IMR-90 (cell line): Measurements from ENCODE around the gene POLR3F. TPM values are rescaled to one million over a fixed set of nuclear protein-coding genes. Genes with fewer than 3 reads are reported as not detected.

Source experiments
- ATAC-seq: fragments of 200-7000 bp; cut with Tn5 transposase; 2 replicates; pipeline ENCODE4 v1.9.1; 2020; ENCODE audit warnings: low read depth, mild to moderate bottlenecking, moderate library complexity
- BruUV-seq: library from RNA; stranded (reverse); fragments of 400-500 nt; replicated peaks from 2 replicates; lab custom pipeline; 2021; lab: Mats Ljungman, UMichigan
- CTCF ChIA-PET: fragments of 300-600 bp; formaldehyde crosslinking; extraction: SDS; loops from one replicate; lab custom pipeline; 2021; ENCODE audit warnings: antibody characterized with exemption; lab: Yijun Ruan, JAX
- POLR2A ChIA-PET: fragments of 300-600 bp; sonication (Branson Sonifier 250); formaldehyde crosslinking; loops from one replicate; lab custom pipeline; 2022; ENCODE audit warnings: antibody characterized with exemption; ENCODE audit not compliant: unreplicated experiment; lab: Charles Lee
- DNase-seq: peaks from one replicate; pipeline ENCODE4 v3.0.0; 2013
- H2AFZ ChIP-seq: replicated peaks from 2 replicates; pipeline ENCODE3; 2013; ENCODE audit warnings: low read length, mild to moderate bottlenecking; ENCODE audit not compliant: poor library complexity
- H2AK5ac ChIP-seq: 2 replicates; pipeline ENCODE4 v1.6.1; 2013; ENCODE audit warnings: low read depth, low read length, inconsistent platforms
- H2AK9ac ChIP-seq: replicated peaks from 2 replicates; pipeline ENCODE3; 2013; ENCODE audit warnings: mild to moderate bottlenecking, low read depth, low read length, moderate library complexity; ENCODE audit not compliant: poor library complexity
- H2BK120ac ChIP-seq: 2 replicates; pipeline ENCODE4 v1.6.1; 2013; ENCODE audit warnings: low read depth, low read length, inconsistent platforms
- H2BK15ac ChIP-seq: 3 replicates; pipeline ENCODE4 v1.6.1; 2013; ENCODE audit warnings: low read depth, low read length, inconsistent platforms
- H2BK20ac ChIP-seq: 2 replicates; pipeline ENCODE4 v1.6.1; 2013; ENCODE audit warnings: low read depth, mild to moderate bottlenecking, inconsistent platforms, low read length, moderate library complexity
- H2BK5ac ChIP-seq: 2 replicates; pipeline ENCODE4 v1.6.1; 2013; ENCODE audit warnings: mild to moderate bottlenecking, low read depth, low read length, inconsistent platforms; ENCODE audit not compliant: poor library complexity, severe bottlenecking
- H3K14ac ChIP-seq: replicated peaks from 2 replicates; pipeline ENCODE4 v1.6.1; 2013; ENCODE audit warnings: low read depth, low read length, inconsistent platforms
- H3K18ac ChIP-seq: 2 replicates; pipeline ENCODE4 v1.6.1; 2013; ENCODE audit warnings: low read depth, low read length, control low read depth
- H3K23ac ChIP-seq: 2 replicates; pipeline ENCODE4 v1.6.1; 2013; ENCODE audit warnings: low read depth, low read length, inconsistent platforms
- H3K27ac ChIP-seq: 2 replicates; pipeline ENCODE4 v1.5.1; 2013; ENCODE audit warnings: mild to moderate bottlenecking, control low read depth, low read length; ENCODE audit not compliant: insufficient read depth
- H3K27me3 ChIP-seq: 2 replicates; pipeline ENCODE4 v1.6.1; 2013; ENCODE audit warnings: low read length; ENCODE audit not compliant: control insufficient read depth, insufficient read depth
- H3K36me3 ChIP-seq: 2 replicates; pipeline ENCODE4 v1.6.1; 2013; ENCODE audit warnings: low read length, mixed read lengths; ENCODE audit not compliant: control insufficient read depth, insufficient read depth
- H3K4ac ChIP-seq: 2 replicates; pipeline ENCODE4 v1.6.1; 2013; ENCODE audit warnings: low read depth, low read length, inconsistent platforms
- H3K4me1 ChIP-seq: 2 replicates; pipeline ENCODE4 v1.6.1; 2013; ENCODE audit warnings: low read length, mixed read lengths; ENCODE audit not compliant: control insufficient read depth, insufficient read depth
- H3K4me2 ChIP-seq: 2 replicates; pipeline ENCODE4 v1.6.1; 2013; ENCODE audit warnings: low read depth, mild to moderate bottlenecking, control low read depth, low read length, moderate library complexity
- H3K4me3 ChIP-seq: 2 replicates; pipeline ENCODE4 v1.5.1; 2013; ENCODE audit warnings: low read depth, mild to moderate bottlenecking, control low read depth, low read length, moderate library complexity; ENCODE audit not compliant: insufficient read depth
- H3K56ac ChIP-seq: 2 replicates; pipeline ENCODE4 v1.6.1; 2013; ENCODE audit warnings: low read length, inconsistent platforms; ENCODE audit not compliant: insufficient read depth; ENCODE audit errors: extremely low read depth
- H3K79me1 ChIP-seq, 2 experiments: 2 replicates each; pipeline ENCODE4 v1.6.1; 2013; ENCODE audit warnings: low read length in 2 of 2, inconsistent platforms in 1 of 2, low read depth in 1 of 2
- H3K9ac ChIP-seq: 2 replicates; pipeline ENCODE4 v1.6.1; 2013; ENCODE audit warnings: low read depth, low read length, control low read depth
- H3K9me1 ChIP-seq: 2 replicates; pipeline ENCODE4 v1.6.1; 2013; ENCODE audit warnings: low read length, inconsistent platforms; ENCODE audit not compliant: insufficient read depth
- H3K9me3 ChIP-seq: 2 replicates; pipeline ENCODE4 v1.6.1; 2013; ENCODE audit warnings: low read length; ENCODE audit not compliant: control insufficient read depth, insufficient read depth
- H4K20me1 ChIP-seq: 2 replicates; pipeline ENCODE4 v1.6.1; 2013; ENCODE audit warnings: low read length, inconsistent platforms; ENCODE audit not compliant: insufficient read depth
- H4K5ac ChIP-seq: 2 replicates; pipeline ENCODE4 v1.6.1; 2013; ENCODE audit warnings: mild to moderate bottlenecking, low read depth, low read length, control low read depth
- H4K8ac ChIP-seq, 2 experiments: 2 replicates each; pipeline ENCODE4 v1.6.1; 2013; ENCODE audit warnings: low read depth in 2 of 2, low read length in 2 of 2, control low read depth in 1 of 2, inconsistent platforms in 1 of 2
- H4K91ac ChIP-seq: 2 replicates; pipeline ENCODE4 v1.6.1; 2013; ENCODE audit warnings: low read depth, low read length, inconsistent platforms; ENCODE audit not compliant: insufficient read depth
- CHD1 ChIP-seq: IDR thresholded peaks from 2 replicates; pipeline ENCODE4 v1.6.1; 2012; ENCODE audit warnings: low read depth, low read length, improper control_type of control experiment
- FOS ChIP-seq: fragments of 150-350 bp; IDR thresholded peaks from 2 replicates; pipeline ENCODE4 v1.6.1; 2016; ENCODE audit warnings: low read depth, low read length
- NFE2L2 ChIP-seq: fragments of 150-350 bp; IDR thresholded peaks from 2 replicates; pipeline ENCODE4 v1.6.1; 2016; ENCODE audit warnings: low read depth, mild to moderate bottlenecking, low read length
- RFX5 ChIP-seq: IDR thresholded peaks from 2 replicates; pipeline ENCODE4 v1.8.0; 2012; ENCODE audit warnings: low read depth, mild to moderate bottlenecking, low read length, moderate library complexity
- SMC3 ChIP-seq: fragments of 150-350 bp; IDR thresholded peaks from 2 replicates; pipeline ENCODE4 v1.6.1; 2016; ENCODE audit warnings: low read depth, mild to moderate bottlenecking, antibody characterized with exemption, low read length, moderate library complexity
- WGBS, 2 experiments: methylation state at CpG; one replicate each; pipeline versions ENCODE4 v1.1.5 to v1.1.7; 2013; ENCODE audit warnings: missing lambda C conversion rate in 2 of 2; ENCODE audit not compliant: insufficient read length in 1 of 2; ENCODE audit errors: extremely low coverage in 2 of 2; 5-methylcytosine and 5-hydroxymethylcytosine counted together
- dilution Hi-C: fragments of 300-500 bp; cut with HindIII; formaldehyde crosslinking; loops from one replicate; pipeline ENCODE4 v1.14.3; 2018; ENCODE audit warnings: low sequenced_read_pairs; ENCODE audit not compliant: unreplicated experiment
- in situ Hi-C: fragments of 300-500 bp; cut with MboI; formaldehyde crosslinking; loops from 3 replicates; pipeline ENCODE4 v1.14.3; 2019; ENCODE audit warnings: low sequenced_read_pairs, inconsistent platforms, mixed read lengths
- intact Hi-C: fragments of 100-400 bp; cut with micrococcal nuclease; formaldehyde crosslinking; loops from 2 replicates; pipeline ENCODE4 v1.10.0; 2022
- polyA plus RNA-seq, 3 experiments: library from polyadenylated mRNA; depleted of rRNA; stranded (reverse); fragments of >200 nt; gene quantifications; 2 replicates each; pipeline ENCODE4 v1.2.3, GENCODE V29; 2012; ENCODE audit warnings: low replicate concordance in 1 of 3
- total RNA-seq: library from RNA; depleted of rRNA; stranded (reverse); fragments of >200 nt; gene quantifications from 2 replicates; pipeline ENCODE4 v1.2.3, GENCODE V29; 2012
- TF ChIP-seq, protein P1 (sequence below): fragments of 150-350 bp; IDR thresholded peaks from 2 replicates; pipeline ENCODE4 v1.6.1; 2016; ENCODE audit warnings: low read depth, mild to moderate bottlenecking, low read length, moderate library complexity, borderline replicate concordance
- TF ChIP-seq, protein P2 (sequence below): conservative IDR thresholded peaks from 2 replicates; pipeline ENCODE4 v1.5.1; 2012; ENCODE audit warnings: mild to moderate bottlenecking, low read depth, low read length, improper control_type of control experiment

POLR3F gene
- total and polyA plus RNA-seq, 2 of the 4 experiments (the other 2 are of a cell fraction) = 5.7 to 7.2 TPM

- no peak overlapping the region for H2BK120ac ChIP-seq
- no peak overlapping the region for H3K4ac ChIP-seq
- no peak for ATAC-seq
- intact Hi-C loops = loop anchor here (10.0 kb wide), 1 partner anchor 58 kb away; no protein-coding TSS in a partner anchor
- in situ Hi-C loops = no loop called here
- H4K91ac ChIP-seq = no peak overlapping the region
- H3K14ac ChIP-seq = no peak overlapping the region
- H2BK5ac ChIP-seq = no peak overlapping the region
- H4K5ac ChIP-seq = no peak overlapping the region
- no CpG with 5 or more reads among the region's 1 CpG for WGBS, 2 experiments
- H3K27ac ChIP-seq = no peak overlapping the region
- H3K18ac ChIP-seq = no peak overlapping the region
- no peak overlapping the region for H3K4me2 ChIP-seq
- H4K8ac ChIP-seq = no peak overlapping the region
- no peaks in the 10 kb centered on the region for H3K4me1 ChIP-seq
- no peak overlapping the region for H2AFZ ChIP-seq
- no peaks in the 10 kb centered on the region for H3K9me1 ChIP-seq
- peaks cover 15% of the 10 kb centered on the region for H3K36me3 ChIP-seq
- H2BK15ac ChIP-seq = no peak overlapping the region
- H3K27me3 ChIP-seq = no peaks in the 10 kb centered on the region
- no peaks in the 10 kb centered on the region for H4K20me1 ChIP-seq
- no peak overlapping the region for H3K23ac ChIP-seq
- dilution Hi-C loops = no loop called here
- no peak overlapping the region for H2BK20ac ChIP-seq
- H2AK5ac ChIP-seq = no peak overlapping the region
- POLR2A ChIA-PET = no interaction called here
- H3K9ac ChIP-seq = no peak overlapping the region
- H3K9me3 ChIP-seq = no peaks in the 10 kb centered on the region
- H3K4me3 ChIP-seq = no peak overlapping the region
- TF ChIP-seq SMC3 (no peak), FOS (no peak), CHD1 (no peak), NFE2L2 (no peak), RFX5 (no peak)
- TF ChIP-seq, protein P1, sequence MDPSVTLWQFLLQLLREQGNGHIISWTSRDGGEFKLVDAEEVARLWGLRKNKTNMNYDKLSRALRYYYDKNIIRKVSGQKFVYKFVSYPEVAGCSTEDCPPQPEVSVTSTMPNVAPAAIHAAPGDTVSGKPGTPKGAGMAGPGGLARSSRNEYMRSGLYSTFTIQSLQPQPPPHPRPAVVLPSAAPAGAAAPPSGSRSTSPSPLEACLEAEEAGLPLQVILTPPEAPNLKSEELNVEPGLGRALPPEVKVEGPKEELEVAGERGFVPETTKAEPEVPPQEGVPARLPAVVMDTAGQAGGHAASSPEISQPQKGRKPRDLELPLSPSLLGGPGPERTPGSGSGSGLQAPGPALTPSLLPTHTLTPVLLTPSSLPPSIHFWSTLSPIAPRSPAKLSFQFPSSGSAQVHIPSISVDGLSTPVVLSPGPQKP = no peak
- TF ChIP-seq, protein P2, sequence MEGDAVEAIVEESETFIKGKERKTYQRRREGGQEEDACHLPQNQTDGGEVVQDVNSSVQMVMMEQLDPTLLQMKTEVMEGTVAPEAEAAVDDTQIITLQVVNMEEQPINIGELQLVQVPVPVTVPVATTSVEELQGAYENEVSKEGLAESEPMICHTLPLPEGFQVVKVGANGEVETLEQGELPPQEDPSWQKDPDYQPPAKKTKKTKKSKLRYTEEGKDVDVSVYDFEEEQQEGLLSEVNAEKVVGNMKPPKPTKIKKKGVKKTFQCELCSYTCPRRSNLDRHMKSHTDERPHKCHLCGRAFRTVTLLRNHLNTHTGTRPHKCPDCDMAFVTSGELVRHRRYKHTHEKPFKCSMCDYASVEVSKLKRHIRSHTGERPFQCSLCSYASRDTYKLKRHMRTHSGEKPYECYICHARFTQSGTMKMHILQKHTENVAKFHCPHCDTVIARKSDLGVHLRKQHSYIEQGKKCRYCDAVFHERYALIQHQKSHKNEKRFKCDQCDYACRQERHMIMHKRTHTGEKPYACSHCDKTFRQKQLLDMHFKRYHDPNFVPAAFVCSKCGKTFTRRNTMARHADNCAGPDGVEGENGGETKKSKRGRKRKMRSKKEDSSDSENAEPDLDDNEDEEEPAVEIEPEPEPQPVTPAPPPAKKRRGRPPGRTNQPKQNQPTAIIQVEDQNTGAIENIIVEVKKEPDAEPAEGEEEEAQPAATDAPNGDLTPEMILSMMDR = no peak
- H3K56ac ChIP-seq = no peak overlapping the region
- no peaks in the 10 kb centered on the region for H3K79me1 ChIP-seq
- no peak overlapping the region for H2AK9ac ChIP-seq
- no TSS peak for BruUV-seq
- CTCF ChIA-PET = no interaction called here
- DNase-seq = no peak
Measured at GRCh38 chr20:18477218-18477617, 10.0 kb downstream of the POLR3F start.
